H1 (cell line): ENCODE data around the gene PRRG1.

Experiments used
- BACH1 ChIP-seq: IDR thresholded peaks from 2 replicates; pipeline ENCODE4 v1.6.1; 2012; ENCODE audit warnings: low read length, improper control_type of control experiment
- CEBPB ChIP-seq: IDR thresholded peaks from 2 replicates; pipeline ENCODE4 v1.6.1; 2012; ENCODE audit warnings: low read depth, low read length
- EP300 ChIP-seq, 2 experiments: IDR thresholded peaks; 1 replicate in 1 of 2; 2 replicates in 1 of 2; pipeline ENCODE4 v1.6.1; 2011 to 2012; ENCODE audit warnings: low read depth in 2 of 2, low read length in 2 of 2, mild to moderate bottlenecking in 2 of 2, borderline replicate concordance in 1 of 2, inconsistent platforms in 1 of 2, moderate library complexity in 1 of 2
- EZH2 ChIP-seq: fragments of 200-600 bp; sonication (generic); IDR thresholded peaks from 2 replicates; pipeline ENCODE4 v1.7.1; 2012; ENCODE audit warnings: low read depth, mild to moderate bottlenecking, moderate library complexity, low read length, inconsistent platforms; ENCODE audit not compliant: severe bottlenecking
- MAX ChIP-seq: IDR thresholded peaks from 2 replicates; pipeline ENCODE4 v1.6.1; 2012; ENCODE audit warnings: inconsistent platforms
- PHF8 ChIP-seq: fragments of 200-600 bp; sonication (generic); conservative IDR thresholded peaks from 2 replicates; pipeline ENCODE4 v1.7.1; 2012; ENCODE audit warnings: low read depth, mild to moderate bottlenecking, inconsistent platforms, low read length, moderate library complexity
- POLR2A ChIP-seq, 2 experiments: IDR thresholded peaks; 1 replicate in 1 of 2; 2 replicates in 1 of 2; pipeline ENCODE4 v1.6.1; 2011; ENCODE audit warnings: low read depth in 2 of 2, low read length in 2 of 2, mild to moderate bottlenecking in 2 of 2; ENCODE audit errors: control extremely low read depth in 1 of 2
- POLR2AphosphoS5 ChIP-seq: IDR thresholded peaks from 2 replicates; pipeline ENCODE4 v1.6.1; 2011; ENCODE audit warnings: low read depth, low read length
- SAP30 ChIP-seq: fragments of 300-600 bp; sonication (generic); IDR thresholded peaks from 2 replicates; pipeline ENCODE4 v1.7.1; 2012; ENCODE audit warnings: low read length, moderate library complexity, mild to moderate bottlenecking, inconsistent platforms; ENCODE audit not compliant: insufficient read depth, insufficient replicate concordance
- SIX5 ChIP-seq: IDR thresholded peaks from 2 replicates; pipeline ENCODE4 v1.6.1; 2011; ENCODE audit warnings: mild to moderate bottlenecking, low read depth, low read length
- SP1 ChIP-seq: IDR thresholded peaks from 2 replicates; pipeline ENCODE4 v1.6.1; 2011; ENCODE audit warnings: low read depth, low read length
- ZNF274 ChIP-seq: IDR thresholded peaks from 2 replicates; pipeline ENCODE4 v1.7.0; 2012; ENCODE audit warnings: low read length, borderline replicate concordance; ENCODE audit errors: extremely low read depth
- TF ChIP-seq, protein P1 (sequence below), 3 experiments: IDR thresholded peaks; 1 replicate in 2 of 3; 2 replicates in 1 of 3; pipeline versions ENCODE4 v1.5.1 to v1.6.1; 2011; ENCODE audit warnings: low read length in 3 of 3, mild to moderate bottlenecking in 3 of 3, inconsistent platforms in 2 of 3, low read depth in 1 of 3, moderate library complexity in 1 of 3; ENCODE audit not compliant: insufficient read depth in 1 of 3; ENCODE audit errors: control extremely low read depth in 1 of 3

DNA sequence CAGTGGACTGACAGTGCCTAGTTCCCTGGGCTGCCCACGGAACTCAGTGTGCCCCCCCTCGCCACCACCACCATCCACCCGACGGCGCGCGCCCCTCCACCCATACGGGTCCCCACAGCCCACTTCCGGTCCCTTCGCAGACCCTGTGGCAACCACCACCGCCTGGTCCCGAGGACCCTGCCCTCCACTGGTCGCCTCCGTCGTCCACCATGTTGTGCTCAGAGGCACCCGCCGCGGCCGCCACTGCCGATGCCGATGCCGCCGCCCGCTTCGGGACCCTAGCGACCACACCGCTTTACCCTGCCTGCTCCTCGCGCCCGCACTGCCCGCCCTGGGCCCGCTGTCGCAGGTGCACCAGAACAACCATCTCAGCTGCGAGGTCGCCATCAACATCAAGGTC, 155.8 kb downstream of the PRRG1 start:
- TF ChIP-seq, protein P1, sequence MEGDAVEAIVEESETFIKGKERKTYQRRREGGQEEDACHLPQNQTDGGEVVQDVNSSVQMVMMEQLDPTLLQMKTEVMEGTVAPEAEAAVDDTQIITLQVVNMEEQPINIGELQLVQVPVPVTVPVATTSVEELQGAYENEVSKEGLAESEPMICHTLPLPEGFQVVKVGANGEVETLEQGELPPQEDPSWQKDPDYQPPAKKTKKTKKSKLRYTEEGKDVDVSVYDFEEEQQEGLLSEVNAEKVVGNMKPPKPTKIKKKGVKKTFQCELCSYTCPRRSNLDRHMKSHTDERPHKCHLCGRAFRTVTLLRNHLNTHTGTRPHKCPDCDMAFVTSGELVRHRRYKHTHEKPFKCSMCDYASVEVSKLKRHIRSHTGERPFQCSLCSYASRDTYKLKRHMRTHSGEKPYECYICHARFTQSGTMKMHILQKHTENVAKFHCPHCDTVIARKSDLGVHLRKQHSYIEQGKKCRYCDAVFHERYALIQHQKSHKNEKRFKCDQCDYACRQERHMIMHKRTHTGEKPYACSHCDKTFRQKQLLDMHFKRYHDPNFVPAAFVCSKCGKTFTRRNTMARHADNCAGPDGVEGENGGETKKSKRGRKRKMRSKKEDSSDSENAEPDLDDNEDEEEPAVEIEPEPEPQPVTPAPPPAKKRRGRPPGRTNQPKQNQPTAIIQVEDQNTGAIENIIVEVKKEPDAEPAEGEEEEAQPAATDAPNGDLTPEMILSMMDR (IDR thresholded peaks at IDR 0.05; ENCODE audit: control extremely low read depth in 1 of 3, insufficient read depth in 1 of 3, low read depth in 1 of 3, low read length in 3 of 3), result no peak
- TF ChIP-seq POLR2AphosphoS5, result no peak
- TF ChIP-seq EZH2, result no peak
- no peak for TF ChIP-seq POLR2A (IDR thresholded peaks at IDR 0.05; ENCODE audit: control extremely low read depth in 1 of 2, low read depth in 2 of 2, low read length in 2 of 2)
- TF ChIP-seq SP1, result no peak
- no peak for TF ChIP-seq PHF8
- no peak for TF ChIP-seq ZNF274
- no peak for TF ChIP-seq EP300 (IDR thresholded peaks at IDR 0.05; ENCODE audit: borderline replicate concordance in 1 of 2, low read depth in 2 of 2, low read length in 2 of 2)
- no peak for TF ChIP-seq CEBPB
- TF ChIP-seq SAP30, result no peak
- TF ChIP-seq BACH1, result no peak
- no peak for TF ChIP-seq SIX5
- TF ChIP-seq MAX, result no peak
